Left colon (tissue), 2 donors: ENCODE data around the gene STK32A. TPM values are rescaled to one million over a fixed set of nuclear protein-coding genes. Genes with fewer than 3 reads are reported as not detected.

Experiments used
- ATAC-seq: fragments of 200-7000 bp; cut with Tn5 transposase; one replicate; pipeline ENCODE4 v1.9.1; 2020; ENCODE audit warnings: mild to moderate bottlenecking, moderate library complexity
- DNase-seq, 2 donors: peaks; one replicate each; pipeline ENCODE4 v3.0.0-alpha.2; 2020
- intact Hi-C, 2 donors: fragments of 100-400 bp; cut with DNase I in 1 of 2; cut with micrococcal nuclease in 1 of 2; formaldehyde crosslinking; loops; one replicate each; pipeline versions ENCODE4 v1.11.2 to v1.14.0; 2022; cut with DNase I, micrococcal nuclease
- total RNA-seq, 2 donors: library from RNA; stranded (reverse); fragmentation: NEBNext Ultra II Directional; extraction: Animal tissue kit (Norgen Biotek cat#: 25700); gene quantifications; one replicate each; pipeline ENCODE4 v1.2.1, GENCODE V29; 2021
- donor health status: DM: no; HTN: no; CAD: no.
- donor health status: DM: yes; HTN: yes; CAD: no.

STK32A gene
- total RNA-seq, 2 donors from 2014 or later, result 0.06 to 0.64 TPM

- intact Hi-C loops, result no loop called here
- ATAC-seq, result no peak
- no peak for DNase-seq
Measured at GRCh38 chr5:147375151-147375550, 140.3 kb downstream of the STK32A start.

DNA sequence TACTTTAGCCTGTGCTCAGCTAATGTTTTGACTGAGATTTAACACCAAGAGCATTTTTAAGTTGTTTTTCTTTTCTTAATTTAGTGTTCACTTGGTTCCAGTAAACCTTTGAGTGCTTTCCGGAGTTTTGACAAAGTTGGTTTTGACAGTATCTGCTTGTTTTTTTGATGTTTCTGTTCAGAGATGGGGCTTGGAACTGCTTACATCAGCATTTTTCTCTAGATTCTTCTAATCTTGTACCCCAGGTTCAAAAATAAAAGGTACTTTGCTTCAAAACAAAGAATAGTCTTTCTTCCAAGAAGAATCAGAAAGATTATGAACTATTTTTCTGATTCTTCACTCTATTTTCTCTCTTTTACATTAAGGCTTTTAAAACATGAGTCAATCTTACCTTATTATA, 142.9 kb downstream of the STK32A start:
- no peak for DNase-seq
- no peak for ATAC-seq
- intact Hi-C loops, result no loop called here

DNA sequence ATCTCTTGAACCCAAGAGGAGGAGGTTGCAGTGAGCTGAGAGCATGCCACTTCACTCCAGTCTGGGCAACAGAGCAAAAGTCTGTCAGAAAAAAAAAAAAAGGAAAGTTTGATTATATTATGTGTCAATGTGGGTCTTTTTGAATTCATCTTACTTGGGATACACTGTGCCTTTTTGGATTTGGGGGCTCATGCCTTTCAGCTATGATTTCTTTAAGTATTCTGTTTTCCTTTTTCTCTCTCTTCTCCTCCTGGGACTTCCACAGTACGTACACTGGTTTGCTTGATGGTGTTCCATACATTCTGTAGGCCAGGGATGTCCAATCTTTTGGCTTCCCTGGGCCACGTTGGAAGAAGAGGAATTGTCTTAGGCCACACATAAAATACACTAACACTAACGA, 146.7 kb downstream of the STK32A start:
- no peak for DNase-seq
- no peak for ATAC-seq
- intact Hi-C loops, result no loop called here

GRCh38 chr5:147382776-147383175, 147.9 kb downstream of the STK32A start:
- intact Hi-C loops, result no loop called here
- no peak for ATAC-seq
- no peak for DNase-seq

DNA sequence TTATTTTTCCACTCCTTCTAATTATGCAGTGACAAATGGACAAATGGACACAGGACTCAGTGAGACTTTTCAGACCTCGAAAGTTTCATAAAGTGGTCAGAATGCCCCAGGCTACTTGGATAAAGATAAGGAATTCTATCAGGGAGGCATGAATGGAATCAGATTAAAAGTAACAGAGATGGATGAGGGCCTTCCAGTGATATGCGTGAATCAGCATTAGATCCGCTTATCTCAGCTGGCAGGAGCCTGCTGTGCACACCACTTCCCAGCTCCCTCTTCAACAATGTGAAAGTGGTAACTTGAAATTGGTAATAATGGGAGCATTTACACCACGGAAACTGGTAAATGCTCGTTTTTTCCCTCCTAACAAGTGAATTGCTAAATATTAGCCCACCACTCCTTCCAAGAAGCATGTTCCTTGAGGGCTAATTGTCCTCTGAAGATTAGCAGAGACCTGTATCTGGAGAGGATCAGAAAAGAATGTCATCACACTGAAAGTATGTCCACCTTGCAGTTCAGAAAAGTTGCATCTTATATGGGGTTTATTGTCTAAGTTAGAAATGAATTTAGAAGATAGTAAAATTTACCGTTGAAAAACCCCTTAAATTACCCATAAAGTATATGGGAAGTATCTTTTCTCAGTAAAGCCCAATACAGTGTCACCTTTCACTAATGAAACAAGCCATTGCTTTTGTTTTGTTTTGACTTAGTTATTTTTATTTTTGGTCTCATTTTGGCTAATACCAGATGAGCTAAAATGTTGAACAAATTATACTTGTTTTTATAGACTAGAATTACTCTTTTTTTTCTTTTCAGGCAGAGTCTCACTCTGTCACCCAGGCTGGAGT, 149.7 kb downstream of the STK32A start:
- no peak for ATAC-seq
- DNase-seq, result no peak
- intact Hi-C loops, result no loop called here

- intact Hi-C loops, result no loop called here
- no peak for DNase-seq
- no peak for ATAC-seq
Measured at GRCh38 chr5:147387109-147387508, 152.3 kb downstream of the STK32A start.

DNA sequence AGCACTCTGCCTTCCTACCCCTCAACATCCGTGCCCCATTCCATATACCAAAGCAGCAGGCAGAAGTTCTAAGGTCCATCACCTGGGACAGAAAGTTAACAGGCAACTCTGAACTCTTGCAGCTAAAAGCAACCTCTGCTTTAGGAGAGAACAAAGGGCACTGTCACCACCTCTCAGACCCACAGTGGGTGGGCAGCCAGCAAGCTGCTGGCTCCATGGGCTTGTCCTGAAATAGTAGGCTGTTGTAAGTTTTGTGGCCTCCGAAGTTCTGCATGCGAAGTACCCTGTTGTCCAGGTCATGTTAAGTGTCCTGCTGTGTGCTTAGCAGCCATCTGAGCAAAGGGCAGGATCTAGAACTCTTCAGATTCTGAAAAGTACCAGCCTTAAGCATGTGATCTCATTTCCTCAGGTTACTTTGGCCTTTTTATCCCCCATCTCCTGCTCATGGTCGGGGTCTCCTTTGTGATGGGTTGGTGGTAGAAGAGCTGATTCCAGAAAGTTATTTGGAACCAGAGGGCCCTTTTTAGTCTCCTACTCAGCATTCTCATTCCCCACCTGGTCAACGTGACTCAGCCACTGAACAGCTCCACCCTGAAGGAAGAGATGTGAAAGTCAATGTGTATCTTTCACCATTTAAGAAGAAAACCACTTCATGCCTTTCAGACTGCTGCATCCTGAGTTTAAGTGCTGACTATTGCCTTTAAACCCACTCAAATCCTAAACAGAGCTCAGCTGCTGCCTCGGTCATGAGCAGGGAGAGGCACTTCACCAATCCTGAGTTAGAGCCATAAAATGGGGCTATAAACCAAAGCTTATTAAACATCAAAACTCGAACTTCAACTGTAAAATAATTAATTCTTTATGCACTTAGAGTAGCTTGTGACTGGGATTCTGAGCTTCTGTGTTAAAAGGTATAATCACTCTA, 153.6 kb downstream of the STK32A start:
- no peak for DNase-seq
- peak; percentile 56 for ATAC-seq
- intact Hi-C loops, result no loop called here

DNA sequence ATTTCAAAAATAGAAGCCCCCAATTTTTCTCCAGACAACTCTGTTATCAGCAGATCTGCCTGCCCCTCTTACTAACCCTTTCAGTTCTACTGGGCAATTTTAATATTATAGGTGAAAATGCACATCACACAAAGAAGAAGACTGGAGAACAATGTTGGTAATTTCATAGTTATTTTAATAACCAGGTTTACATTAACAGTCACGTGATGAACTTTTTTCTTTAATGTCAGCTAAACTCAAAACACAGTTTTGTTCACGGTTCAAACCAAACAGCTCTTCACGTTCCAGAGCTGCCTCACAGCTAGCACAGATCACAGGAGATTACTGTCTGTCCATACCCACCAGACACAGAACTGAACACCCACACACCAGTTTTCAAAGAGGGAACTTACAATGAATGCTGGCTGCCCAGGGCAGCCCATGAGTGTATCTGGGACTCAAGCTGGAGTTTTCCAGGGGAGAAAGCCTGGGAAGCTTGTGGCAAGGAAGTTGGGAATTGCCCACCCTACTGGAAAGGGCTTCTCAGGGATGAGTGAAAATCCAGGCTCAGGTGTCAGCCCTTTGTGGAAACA, 155.9 kb downstream of the STK32A start:
- ATAC-seq, result no peak
- intact Hi-C loops, result loop anchor here in 1 of 2 donors (10.0 kb wide), 1 partner anchor 164 kb away; no protein-coding TSS in a partner anchor
- no peak for DNase-seq

DNA sequence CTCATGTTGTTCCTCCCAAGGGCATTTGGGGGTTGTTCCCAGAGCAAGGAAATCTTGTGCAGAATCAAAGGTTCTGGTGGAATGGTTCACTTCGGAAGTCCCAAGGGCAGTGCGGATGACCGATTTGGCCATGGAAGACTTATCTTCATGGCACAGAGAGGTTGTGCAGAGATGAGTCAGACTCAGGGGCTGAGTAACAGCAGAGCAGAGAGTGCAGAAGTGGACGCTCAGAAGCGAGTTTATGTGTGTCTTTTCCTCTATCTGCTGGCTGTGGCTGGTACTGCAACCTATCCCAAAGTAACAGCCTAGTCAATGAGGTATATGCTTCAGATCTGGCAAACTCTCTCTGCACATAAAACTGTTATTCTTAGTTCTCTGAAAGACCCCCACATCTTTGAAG, 157.0 kb downstream of the STK32A start:
- peak in 1 of 2 donors; percentile 46 for DNase-seq
- intact Hi-C loops, result loop anchor here in 1 of 2 donors (10.0 kb wide), 1 partner anchor 163 kb away; no protein-coding TSS in a partner anchor
- peak; percentile 90 for ATAC-seq

DNA sequence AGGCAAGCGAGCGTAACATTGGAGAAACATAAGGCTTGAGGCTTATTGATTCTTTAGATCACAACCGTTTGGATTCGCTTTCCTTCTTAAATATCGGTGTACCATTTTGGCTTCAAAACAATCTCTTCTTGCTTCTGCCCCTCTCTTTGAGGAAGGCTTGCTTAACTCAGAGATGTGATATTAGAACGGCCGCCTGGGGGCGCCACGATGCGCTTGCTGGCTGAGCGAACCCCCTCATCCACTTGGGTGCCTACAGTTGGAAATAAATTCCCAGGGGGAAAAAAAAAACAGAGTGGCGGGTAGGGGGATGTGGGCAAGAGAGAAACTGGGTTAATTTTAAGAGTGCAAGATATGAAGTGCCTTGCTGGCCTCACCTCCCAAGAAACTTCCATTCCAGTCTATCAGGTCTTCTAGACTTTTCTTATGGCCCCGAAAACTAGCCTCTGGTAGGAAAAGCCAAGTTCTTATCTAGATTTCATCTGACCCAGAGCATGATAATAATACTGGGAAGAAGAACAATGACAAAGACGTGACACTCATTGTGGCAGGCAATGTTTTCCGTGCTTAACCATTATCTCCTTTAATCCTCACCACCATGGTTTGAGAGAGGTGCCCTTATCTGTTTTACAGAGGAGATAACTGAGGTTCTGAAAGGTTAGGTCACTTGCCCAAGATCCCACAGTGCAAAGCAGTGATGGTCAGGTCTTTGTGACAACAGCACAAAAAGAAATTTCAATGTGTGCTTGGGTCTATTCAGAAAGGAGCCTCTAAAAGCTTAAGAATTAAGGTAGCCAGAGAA, 159.2 kb downstream of the STK32A start:
- intact Hi-C loops, result loop anchor here in 1 of 2 donors (10.0 kb wide), 1 partner anchor 161 kb away; no protein-coding TSS in a partner anchor
- DNase-seq (no peak), ATAC-seq (no peak)

DNA sequence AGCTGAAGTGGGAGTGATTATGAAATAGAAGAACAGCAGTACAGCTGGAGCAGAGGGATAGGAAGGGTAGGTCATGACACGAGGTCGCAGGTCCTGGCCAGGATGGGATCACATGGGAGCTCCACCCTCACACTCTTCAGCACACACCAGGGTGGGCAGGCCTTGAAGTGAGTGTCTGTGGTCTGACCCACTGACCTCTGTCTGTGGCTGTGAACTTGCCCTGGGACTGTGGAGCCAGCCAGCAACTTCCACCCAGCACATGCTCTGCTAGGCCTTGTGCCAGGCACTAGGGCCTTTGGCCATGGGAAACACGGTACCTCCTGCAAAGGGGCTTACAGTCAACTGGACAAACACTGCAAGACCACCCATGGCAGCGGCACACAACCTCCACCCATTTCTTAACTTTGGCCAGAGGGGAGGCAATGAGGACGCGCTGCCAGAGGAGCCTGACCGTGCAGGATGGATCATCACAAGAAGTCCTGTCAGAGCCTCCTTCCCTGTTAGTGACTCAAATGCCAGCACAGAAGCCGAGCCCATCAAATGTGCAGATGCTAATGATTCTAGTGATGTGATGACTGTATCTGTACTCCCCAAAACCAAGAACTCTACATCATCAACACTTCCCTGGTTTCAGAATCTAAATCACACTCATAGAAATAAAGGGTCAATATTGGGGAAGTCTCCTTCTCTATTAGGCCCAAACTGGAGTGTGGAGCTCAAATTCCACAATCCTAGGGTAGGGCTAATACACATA, 161.4 kb downstream of the STK32A start:
- intact Hi-C loops, result loop anchor here in 1 of 2 donors (10.0 kb wide), 1 partner anchor 159 kb away; no protein-coding TSS in a partner anchor
- ATAC-seq (no peak), DNase-seq (no peak)

DNA sequence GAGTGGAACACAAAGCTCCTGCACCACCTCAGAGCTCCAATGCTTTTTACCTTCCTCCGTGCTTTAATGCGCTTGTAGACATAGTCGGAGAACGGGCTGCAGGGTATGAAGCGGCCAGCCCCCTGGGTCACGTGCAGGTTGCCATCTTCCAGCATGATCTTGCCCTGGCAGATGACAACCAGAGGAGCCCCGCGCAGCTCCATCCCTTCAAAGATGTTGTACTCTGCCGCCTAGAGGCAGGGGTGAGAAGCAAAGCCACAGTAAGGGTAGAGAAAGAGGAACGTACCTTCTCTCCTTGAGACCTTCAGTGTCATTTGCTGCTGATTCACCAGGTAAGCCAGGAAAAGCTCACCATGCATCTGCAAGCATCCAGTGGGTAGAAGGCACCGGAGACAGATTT, 162.8 kb downstream of the STK32A start:
- DNase-seq, result no peak

GRCh38 chr5:147398860-147399259, 164.0 kb downstream of the STK32A start:
- DNase-seq (no peak), ATAC-seq (no peak)
- intact Hi-C loops, result loop anchor here in 1 of 2 donors (10.0 kb wide), 1 partner anchor 156 kb away; no protein-coding TSS in a partner anchor

More for the DNA sequence above, 162.8 kb downstream of the STK32A start:
- ATAC-seq, result no peak
- intact Hi-C loops, result loop anchor here in 1 of 2 donors (10.0 kb wide), 1 partner anchor 157 kb away; no protein-coding TSS in a partner anchor

GRCh38 chr5:147400126-147400809, 165.4 kb downstream of the STK32A start:
- intact Hi-C loops, result no loop called here
- no peak for DNase-seq
- ATAC-seq, result no peak

DNA sequence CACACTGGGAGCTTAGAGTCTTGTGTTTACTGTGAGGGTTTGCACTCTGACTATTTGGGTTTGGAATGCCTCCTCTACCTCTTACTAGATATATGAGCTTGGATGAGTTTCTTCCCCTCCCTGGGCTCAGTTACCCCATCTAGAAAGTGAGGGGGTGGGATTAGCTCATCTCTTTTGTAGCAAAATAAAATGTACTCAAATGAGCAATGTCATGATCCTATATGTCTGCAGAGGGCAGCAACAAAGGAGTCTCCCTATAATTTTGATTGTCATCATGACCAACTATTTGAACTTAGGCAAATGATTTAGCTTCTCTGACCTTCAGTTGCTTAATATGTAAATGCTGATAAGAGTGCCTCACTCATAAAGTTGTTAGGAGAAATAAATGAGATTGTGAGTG, 166.1 kb downstream of the STK32A start:
- ATAC-seq (no peak), DNase-seq (no peak)
- intact Hi-C loops, result no loop called here

DNA sequence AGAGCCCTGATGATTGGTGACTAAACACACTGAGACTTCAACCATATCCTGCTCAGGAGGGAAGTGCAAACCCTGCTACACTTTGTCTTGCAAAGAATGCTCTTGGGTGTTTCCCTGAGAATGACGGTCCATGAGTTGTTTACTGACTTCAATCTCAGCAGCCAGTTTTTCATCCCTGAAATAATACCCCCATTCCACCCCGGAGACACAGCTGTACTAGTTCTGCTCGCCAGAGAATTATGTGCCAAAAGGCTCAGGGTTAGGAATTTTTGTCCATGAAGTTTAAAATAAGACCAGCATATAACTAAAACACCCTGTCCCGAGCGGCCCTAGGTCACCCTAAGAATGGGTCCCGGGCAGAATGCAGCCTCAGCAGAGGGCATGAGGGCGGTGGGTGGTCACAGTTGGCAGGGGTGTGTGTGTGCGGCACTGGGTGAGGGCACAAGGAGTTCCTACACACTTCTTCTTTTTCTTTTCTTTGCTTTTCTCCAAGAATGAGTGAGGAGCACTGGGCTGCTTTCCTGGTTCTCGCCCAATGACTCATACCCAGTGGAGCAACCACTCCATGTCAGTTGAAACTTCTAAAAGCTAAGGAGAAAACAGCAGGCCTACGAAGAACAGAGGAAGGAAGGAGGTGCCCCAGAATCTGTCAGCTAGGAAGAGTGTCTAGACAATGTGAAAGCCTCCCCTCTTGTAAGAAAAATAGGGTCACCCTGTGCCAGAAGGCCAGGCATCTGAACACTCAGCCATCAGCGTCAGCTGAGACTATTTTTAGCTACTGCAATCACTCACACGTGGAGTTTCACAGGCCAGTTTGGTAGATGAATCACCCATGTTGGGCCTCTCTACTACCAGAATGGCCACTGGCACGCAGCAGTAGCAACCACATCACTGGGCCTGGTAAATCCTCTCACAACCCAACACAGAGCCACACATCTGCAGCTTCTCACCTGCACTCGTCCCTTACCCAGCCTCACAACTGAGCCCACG, 169.1 kb downstream of the STK32A start:
- DNase-seq (peak in 1 of 2 donors; percentile 61), ATAC-seq (peak; percentile 19)
- intact Hi-C loops, result no loop called here
